ENCODE results near the gene CD58.

CD58 gene

GRCh38 chr1:116507631-116508030, 63.2 kb downstream of the CD58 start:
- no peak for TF ChIP-seq CREB5 (CRISPR knock-in tag; IDR thresholded peaks at IDR 0.05; ENCODE audit: low read depth)
- no peak for TF ChIP-seq PPARA (CRISPR knock-in tag; IDR thresholded peaks at IDR 0.05; ENCODE audit: borderline replicate concordance)
- TF ChIP-seq TOX (CRISPR knock-in tag; IDR thresholded peaks at IDR 0.05; ENCODE audit: borderline replicate concordance) = no peak
- no peak for TF ChIP-seq ZC3H10 (CRISPR knock-in tag; IDR thresholded peaks at IDR 0.05)
- no peak for TF ChIP-seq ARNTL (CRISPR knock-in tag; IDR thresholded peaks at IDR 0.05; ENCODE audit: borderline replicate concordance, low read depth)
- TF ChIP-seq CSRNP3 (CRISPR knock-in tag; IDR thresholded peaks at IDR 0.05) = no peak
- no peak for TF ChIP-seq RARB (CRISPR knock-in tag; IDR thresholded peaks at IDR 0.05)
- ATAC-seq = no peak

DNA sequence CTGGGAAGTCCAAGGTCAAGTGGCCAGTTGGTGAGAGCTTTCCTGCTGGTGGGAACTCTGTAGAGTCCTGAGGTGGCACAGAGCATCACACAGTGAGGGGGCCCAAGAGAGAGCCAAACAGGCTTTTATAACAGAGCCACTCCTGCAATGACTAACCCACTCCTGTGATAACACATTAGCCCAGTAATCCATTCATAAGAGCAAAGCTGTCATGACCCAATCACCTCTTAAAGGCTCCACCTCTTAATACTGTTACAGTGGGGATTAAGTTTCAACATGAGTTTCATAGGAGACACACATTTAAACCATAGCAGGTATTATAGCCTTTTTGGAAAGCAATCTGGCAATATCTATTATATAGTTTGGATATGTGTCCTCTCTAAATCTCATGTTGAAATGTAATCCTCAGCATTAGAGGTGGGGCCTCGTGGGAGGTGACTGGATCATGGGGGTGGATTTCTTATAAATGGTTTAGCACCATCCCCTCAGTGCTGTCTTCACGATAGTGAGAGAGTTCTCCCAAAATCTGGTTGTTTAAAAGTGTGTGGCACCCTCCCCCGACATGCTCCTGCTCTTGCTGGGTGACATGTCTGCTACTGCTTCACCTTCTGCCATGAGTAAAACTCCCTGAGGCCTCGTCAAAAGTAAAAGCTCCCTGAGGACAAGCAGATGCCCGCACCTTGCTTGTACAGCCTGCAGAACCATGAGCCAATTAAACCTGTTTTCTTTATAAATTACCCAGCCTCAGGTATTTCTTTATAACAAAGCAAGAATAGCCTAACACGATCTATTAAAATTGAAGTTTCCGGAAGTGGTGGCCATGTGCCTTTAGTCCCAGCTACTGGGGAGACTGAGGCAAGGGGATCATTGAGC, 64.5 kb downstream of the CD58 start:
- TF ChIP-seq, protein P1, sequence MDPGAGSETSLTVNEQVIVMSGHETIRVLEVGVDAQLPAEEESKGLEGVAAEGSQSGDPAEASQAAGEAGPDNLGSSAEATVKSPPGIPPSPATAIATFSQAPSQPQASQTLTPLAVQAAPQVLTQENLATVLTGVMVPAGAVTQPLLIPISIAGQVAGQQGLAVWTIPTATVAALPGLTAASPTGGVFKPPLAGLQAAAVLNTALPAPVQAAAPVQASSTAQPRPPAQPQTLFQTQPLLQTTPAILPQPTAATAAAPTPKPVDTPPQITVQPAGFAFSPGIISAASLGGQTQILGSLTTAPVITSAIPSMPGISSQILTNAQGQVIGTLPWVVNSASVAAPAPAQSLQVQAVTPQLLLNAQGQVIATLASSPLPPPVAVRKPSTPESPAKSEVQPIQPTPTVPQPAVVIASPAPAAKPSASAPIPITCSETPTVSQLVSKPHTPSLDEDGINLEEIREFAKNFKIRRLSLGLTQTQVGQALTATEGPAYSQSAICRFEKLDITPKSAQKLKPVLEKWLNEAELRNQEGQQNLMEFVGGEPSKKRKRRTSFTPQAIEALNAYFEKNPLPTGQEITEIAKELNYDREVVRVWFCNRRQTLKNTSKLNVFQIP (CRISPR knock-in tag; IDR thresholded peaks at IDR 0.05; ENCODE audit: borderline replicate concordance, low read depth) = no peak
- TF ChIP-seq RARB (CRISPR knock-in tag; IDR thresholded peaks at IDR 0.05) = no peak
- TF ChIP-seq ZC3H10 (CRISPR knock-in tag; IDR thresholded peaks at IDR 0.05) = no peak
- TF ChIP-seq OSR1 (CRISPR knock-in tag; IDR thresholded peaks at IDR 0.05) = no peak
- TF ChIP-seq ZFP30 (CRISPR knock-in tag; IDR thresholded peaks at IDR 0.05) = no peak
- TF ChIP-seq PPARA (CRISPR knock-in tag; IDR thresholded peaks at IDR 0.05; ENCODE audit: borderline replicate concordance) = no peak
- TF ChIP-seq ISL1 (CRISPR knock-in tag; IDR thresholded peaks at IDR 0.05) = no peak
- no peak for TF ChIP-seq GLIS3 (CRISPR knock-in tag; IDR thresholded peaks at IDR 0.05)
- TF ChIP-seq ESRRG (CRISPR knock-in tag; IDR thresholded peaks at IDR 0.05) = no peak
- TF ChIP-seq CSRNP3 (CRISPR knock-in tag; IDR thresholded peaks at IDR 0.05) = no peak
- TF ChIP-seq SNAI2 (CRISPR knock-in tag; IDR thresholded peaks at IDR 0.05) = no peak
- TF ChIP-seq, protein P2, sequence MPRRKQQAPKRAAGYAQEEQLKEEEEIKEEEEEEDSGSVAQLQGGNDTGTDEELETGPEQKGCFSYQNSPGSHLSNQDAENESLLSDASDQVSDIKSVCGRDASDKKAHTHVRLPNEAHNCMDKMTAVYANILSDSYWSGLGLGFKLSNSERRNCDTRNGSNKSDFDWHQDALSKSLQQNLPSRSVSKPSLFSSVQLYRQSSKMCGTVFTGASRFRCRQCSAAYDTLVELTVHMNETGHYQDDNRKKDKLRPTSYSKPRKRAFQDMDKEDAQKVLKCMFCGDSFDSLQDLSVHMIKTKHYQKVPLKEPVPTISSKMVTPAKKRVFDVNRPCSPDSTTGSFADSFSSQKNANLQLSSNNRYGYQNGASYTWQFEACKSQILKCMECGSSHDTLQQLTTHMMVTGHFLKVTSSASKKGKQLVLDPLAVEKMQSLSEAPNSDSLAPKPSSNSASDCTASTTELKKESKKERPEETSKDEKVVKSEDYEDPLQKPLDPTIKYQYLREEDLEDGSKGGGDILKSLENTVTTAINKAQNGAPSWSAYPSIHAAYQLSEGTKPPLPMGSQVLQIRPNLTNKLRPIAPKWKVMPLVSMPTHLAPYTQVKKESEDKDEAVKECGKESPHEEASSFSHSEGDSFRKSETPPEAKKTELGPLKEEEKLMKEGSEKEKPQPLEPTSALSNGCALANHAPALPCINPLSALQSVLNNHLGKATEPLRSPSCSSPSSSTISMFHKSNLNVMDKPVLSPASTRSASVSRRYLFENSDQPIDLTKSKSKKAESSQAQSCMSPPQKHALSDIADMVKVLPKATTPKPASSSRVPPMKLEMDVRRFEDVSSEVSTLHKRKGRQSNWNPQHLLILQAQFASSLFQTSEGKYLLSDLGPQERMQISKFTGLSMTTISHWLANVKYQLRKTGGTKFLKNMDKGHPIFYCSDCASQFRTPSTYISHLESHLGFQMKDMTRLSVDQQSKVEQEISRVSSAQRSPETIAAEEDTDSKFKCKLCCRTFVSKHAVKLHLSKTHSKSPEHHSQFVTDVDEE (CRISPR knock-in tag; IDR thresholded peaks at IDR 0.05) = no peak
- TF ChIP-seq CSDC2 (CRISPR knock-in tag; IDR thresholded peaks at IDR 0.05) = no peak
- no peak for TF ChIP-seq CREB5 (CRISPR knock-in tag; IDR thresholded peaks at IDR 0.05; ENCODE audit: low read depth)
- TF ChIP-seq TCF4 (CRISPR knock-in tag; IDR thresholded peaks at IDR 0.05; ENCODE audit: borderline replicate concordance) = no peak
- ATAC-seq = no peak
